K562 (cell line): ENCODE data around the gene SLC25A18. TPM values are rescaled to one million over a fixed set of nuclear protein-coding genes. Genes with fewer than 3 reads are reported as not detected.
A peak's percentile ranks its signal among the peaks of the same experiment; 100 is the strongest.

Experiments used
- ELF2 ChIP-seq: fragments of 250-450 bp; sonication (Bioruptor Pico); IDR thresholded peaks from 2 replicates; pipeline ENCODE4 v1.5.0; 2021; ENCODE audit warnings: mild to moderate bottlenecking
- EP300 ChIP-seq: IDR thresholded peaks from 2 replicates; pipeline ENCODE4 v1.6.1; 2012; ENCODE audit warnings: low read length, improper control_type of control experiment
- ERF ChIP-seq: fragments of 450-650 bp; formaldehyde crosslinking; IDR thresholded peaks from 2 replicates; pipeline ENCODE4 v1.4.0; 2020; ENCODE audit warnings: mild to moderate bottlenecking, mixed read lengths
- GABPA ChIP-seq: fragments of 200-800 bp; sonication (Bioruptor generic); conservative IDR thresholded peaks from 2 replicates; pipeline ENCODE4 v1.6.1; 2016; ENCODE audit warnings: low read depth, missing genetic modification characterization, missing compliant biosample characterization
- HBP1 ChIP-seq: fragments of 450-650 bp; formaldehyde crosslinking; IDR thresholded peaks from 2 replicates; pipeline ENCODE4 v1.4.0; 2022; ENCODE audit warnings: missing genetic modification characterization
- MCM5 ChIP-seq: fragments of 450-650 bp; IDR thresholded peaks from 2 replicates; pipeline ENCODE4 v1.6.1; 2016; ENCODE audit warnings: low read depth
- MGA ChIP-seq: fragments of 450-650 bp; IDR thresholded peaks from 2 replicates; pipeline ENCODE4 v1.6.1; 2016; ENCODE audit warnings: mild to moderate bottlenecking, moderate library complexity
- NR2C1 ChIP-seq, 2 experiments: fragments of 450-650 bp; IDR thresholded peaks; 2 replicates each; pipeline ENCODE4 v1.6.1; 2017; ENCODE audit warnings: mild to moderate bottlenecking in 2 of 2, antibody characterized with exemption in 1 of 2, inconsistent platforms in 1 of 2, missing compliant biosample characterization in 1 of 2, missing genetic modification characterization in 1 of 2
- PHF21A ChIP-seq: fragments of 450-650 bp; IDR thresholded peaks from 2 replicates; pipeline ENCODE4 v1.6.1; 2017; ENCODE audit warnings: low read depth, borderline replicate concordance
- RHOXF2B ChIP-seq: fragments of 250-450 bp; sonication (Bioruptor Pico); conservative IDR thresholded peaks from 2 replicates; pipeline ENCODE4 v1.5.1; 2021
- SMAD3 ChIP-seq: fragments of 450-650 bp; formaldehyde crosslinking; conservative IDR thresholded peaks from 2 replicates; pipeline ENCODE4 v1.4.0; 2020; ENCODE audit warnings: mild to moderate bottlenecking
- SNIP1 ChIP-seq: fragments of 450-650 bp; IDR thresholded peaks from 2 replicates; pipeline ENCODE4 v1.7.1; 2017; ENCODE audit warnings: low read depth, mild to moderate bottlenecking
- TCF3 ChIP-seq: sonication (generic); formaldehyde crosslinking; IDR thresholded peaks from 2 replicates; pipeline ENCODE4 v1.4.0; 2020; ENCODE audit warnings: mild to moderate bottlenecking, missing genetic modification reagents
- polyA plus RNA-seq, 8 experiments: library from polyadenylated mRNA; depleted of rRNA in 4 of 8; stranded (reverse) in 5 of 8; unstranded in 3 of 8; fragments of >200 nt; fragmentation: Nextera tagmentation in 2 of 8; fragmentation: Illumina TruSeq in 1 of 8; extraction: Ambion mirVana in 2 of 8; extraction: Trizol in 1 of 8; gene quantifications; 2 replicates each; pipeline versions ENCODE4 v1.2.1 to v1.2.3, GENCODE V29; 2011 to 2014; ENCODE audit warnings: inconsistent platforms in 1 of 8, missing spikeins in 1 of 8
- total RNA-seq, 7 experiments: library from RNA; depleted of rRNA in 6 of 7; stranded (reverse); fragments of >200 nt in 6 of 7; fragmentation: Illumina TruSeq in 2 of 7; extraction: Trizol in 2 of 7; gene quantifications; 2 replicates each; pipeline versions ENCODE4 v1.2.1 to v1.2.3, GENCODE V29; 2011 to 2021; ENCODE audit warnings: low replicate concordance in 1 of 7
- TF ChIP-seq, protein P1 (sequence below): sonication (generic); formaldehyde crosslinking; IDR thresholded peaks from 2 replicates; pipeline ENCODE4 v1.8.1; 2022; ENCODE audit warnings: missing genetic modification reagents

The SLC25A18 gene
- total and polyA plus RNA-seq, 9 of the 15 experiments (the other 6 are each of a cell fraction or from before 2014, with no cell fraction given) = 0.04 TPM; not detected in 8

- TF ChIP-seq HBP1 (CRISPR knock-in tag) (no peak; the same call in 1 of the 2 replicates), RHOXF2B (CRISPR knock-in tag) (no peak), EP300 (no peak), GABPA (tag) (no peak), SMAD3 (CRISPR knock-in tag) (0 out of 2 replicates have a peak, but pooled peaks have one; percentile 68), PHF21A (no peak), ERF (0 out of 2 replicates have a peak, but pooled peaks have one; percentile 69), SNIP1 (peak; percentile 2; the same call in 1 of the 2 replicates), MCM5 (no peak), TCF3 (CRISPR knock-in tag) (no peak), NR2C1 (IDR thresholded peaks at IDR 0.05) (no peak), NR2C1 (tag; IDR thresholded peaks at IDR 0.05) (0 out of 2 replicates have a peak, but pooled peaks have one; percentile 19), MGA (0 out of 2 replicates have a peak, but pooled peaks have one; percentile 8), ELF2 (CRISPR knock-in tag) (no peak)
- TF ChIP-seq, protein P1, sequence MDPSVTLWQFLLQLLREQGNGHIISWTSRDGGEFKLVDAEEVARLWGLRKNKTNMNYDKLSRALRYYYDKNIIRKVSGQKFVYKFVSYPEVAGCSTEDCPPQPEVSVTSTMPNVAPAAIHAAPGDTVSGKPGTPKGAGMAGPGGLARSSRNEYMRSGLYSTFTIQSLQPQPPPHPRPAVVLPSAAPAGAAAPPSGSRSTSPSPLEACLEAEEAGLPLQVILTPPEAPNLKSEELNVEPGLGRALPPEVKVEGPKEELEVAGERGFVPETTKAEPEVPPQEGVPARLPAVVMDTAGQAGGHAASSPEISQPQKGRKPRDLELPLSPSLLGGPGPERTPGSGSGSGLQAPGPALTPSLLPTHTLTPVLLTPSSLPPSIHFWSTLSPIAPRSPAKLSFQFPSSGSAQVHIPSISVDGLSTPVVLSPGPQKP (CRISPR knock-in tag) = no peak
Measured at GRCh38 chr22:17637490-17638181, 74.3 kb downstream of the SLC25A18 start (continued).
